OCI-LY3 (cell line): Measurements from ENCODE around the gene AUTS2.

Source experiments
- EZH2phosphoT487 ChIP-seq: fragments of 200-600 bp; shearing (Covaris generic); IDR thresholded peaks from 2 replicates; pipeline ENCODE4 v1.6.1; 2018; ENCODE audit warnings: antibody characterized with exemption, mixed run types, low read depth
- TF ChIP-seq, protein P1 (sequence below): fragments of 200-600, 300-600 bp; sonication (generic); IDR thresholded peaks from 2 replicates; pipeline ENCODE4 v1.5.1; 2014; ENCODE audit warnings: antibody characterized with exemption, low read length, low read depth

GRCh38 chr7:70419526-70420380, 821.5 kb downstream of the AUTS2 start:
- TF ChIP-seq, protein P1, sequence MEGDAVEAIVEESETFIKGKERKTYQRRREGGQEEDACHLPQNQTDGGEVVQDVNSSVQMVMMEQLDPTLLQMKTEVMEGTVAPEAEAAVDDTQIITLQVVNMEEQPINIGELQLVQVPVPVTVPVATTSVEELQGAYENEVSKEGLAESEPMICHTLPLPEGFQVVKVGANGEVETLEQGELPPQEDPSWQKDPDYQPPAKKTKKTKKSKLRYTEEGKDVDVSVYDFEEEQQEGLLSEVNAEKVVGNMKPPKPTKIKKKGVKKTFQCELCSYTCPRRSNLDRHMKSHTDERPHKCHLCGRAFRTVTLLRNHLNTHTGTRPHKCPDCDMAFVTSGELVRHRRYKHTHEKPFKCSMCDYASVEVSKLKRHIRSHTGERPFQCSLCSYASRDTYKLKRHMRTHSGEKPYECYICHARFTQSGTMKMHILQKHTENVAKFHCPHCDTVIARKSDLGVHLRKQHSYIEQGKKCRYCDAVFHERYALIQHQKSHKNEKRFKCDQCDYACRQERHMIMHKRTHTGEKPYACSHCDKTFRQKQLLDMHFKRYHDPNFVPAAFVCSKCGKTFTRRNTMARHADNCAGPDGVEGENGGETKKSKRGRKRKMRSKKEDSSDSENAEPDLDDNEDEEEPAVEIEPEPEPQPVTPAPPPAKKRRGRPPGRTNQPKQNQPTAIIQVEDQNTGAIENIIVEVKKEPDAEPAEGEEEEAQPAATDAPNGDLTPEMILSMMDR = no peak
- TF ChIP-seq EZH2phosphoT487 = no peak
